ENCODE data around the gene AOAH.
"Not testable (repeated sequence)": the region's sequence is repeated elsewhere in the genome, so short reads cannot be mapped to it uniquely, and the experiment has no call there.

The AOAH gene

DNA sequence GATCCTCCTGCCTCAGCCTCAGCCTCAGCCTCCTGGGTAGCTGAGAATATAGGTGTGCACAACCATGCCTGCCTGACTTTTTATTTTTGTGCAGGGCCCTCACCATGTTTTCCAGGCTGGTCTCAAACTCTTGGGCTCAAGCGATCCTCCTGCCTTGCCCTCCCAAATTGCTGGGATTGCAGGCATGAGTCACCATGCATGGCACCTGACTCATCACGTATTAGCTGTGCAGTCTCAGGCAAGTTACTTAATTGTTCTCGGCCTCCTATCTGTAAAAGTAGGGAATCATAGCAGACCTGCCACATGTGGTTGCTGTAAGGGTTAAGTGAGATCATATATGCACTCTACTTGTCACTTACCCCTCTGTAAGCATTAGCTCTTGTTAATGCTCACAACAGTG is 217.5 kb downstream of the AOAH start:
- Histone ChIP-seq H3K27me3 (no peaks in the 10 kb centered on the region), H3K4me3 (ENCODE audit: low read depth, low read length) (no peak overlapping the region), H3K4me1 (no peaks in the 10 kb centered on the region), H3K9me3 (no peaks in the 10 kb centered on the region), H3K36me3 (no peaks in the 10 kb centered on the region)
- DNase-seq: no peak
- TF ChIP-seq, protein P1, sequence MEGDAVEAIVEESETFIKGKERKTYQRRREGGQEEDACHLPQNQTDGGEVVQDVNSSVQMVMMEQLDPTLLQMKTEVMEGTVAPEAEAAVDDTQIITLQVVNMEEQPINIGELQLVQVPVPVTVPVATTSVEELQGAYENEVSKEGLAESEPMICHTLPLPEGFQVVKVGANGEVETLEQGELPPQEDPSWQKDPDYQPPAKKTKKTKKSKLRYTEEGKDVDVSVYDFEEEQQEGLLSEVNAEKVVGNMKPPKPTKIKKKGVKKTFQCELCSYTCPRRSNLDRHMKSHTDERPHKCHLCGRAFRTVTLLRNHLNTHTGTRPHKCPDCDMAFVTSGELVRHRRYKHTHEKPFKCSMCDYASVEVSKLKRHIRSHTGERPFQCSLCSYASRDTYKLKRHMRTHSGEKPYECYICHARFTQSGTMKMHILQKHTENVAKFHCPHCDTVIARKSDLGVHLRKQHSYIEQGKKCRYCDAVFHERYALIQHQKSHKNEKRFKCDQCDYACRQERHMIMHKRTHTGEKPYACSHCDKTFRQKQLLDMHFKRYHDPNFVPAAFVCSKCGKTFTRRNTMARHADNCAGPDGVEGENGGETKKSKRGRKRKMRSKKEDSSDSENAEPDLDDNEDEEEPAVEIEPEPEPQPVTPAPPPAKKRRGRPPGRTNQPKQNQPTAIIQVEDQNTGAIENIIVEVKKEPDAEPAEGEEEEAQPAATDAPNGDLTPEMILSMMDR (IDR thresholded peaks at IDR 0.05; ENCODE audit: low read depth, low read length): no peak

DNA sequence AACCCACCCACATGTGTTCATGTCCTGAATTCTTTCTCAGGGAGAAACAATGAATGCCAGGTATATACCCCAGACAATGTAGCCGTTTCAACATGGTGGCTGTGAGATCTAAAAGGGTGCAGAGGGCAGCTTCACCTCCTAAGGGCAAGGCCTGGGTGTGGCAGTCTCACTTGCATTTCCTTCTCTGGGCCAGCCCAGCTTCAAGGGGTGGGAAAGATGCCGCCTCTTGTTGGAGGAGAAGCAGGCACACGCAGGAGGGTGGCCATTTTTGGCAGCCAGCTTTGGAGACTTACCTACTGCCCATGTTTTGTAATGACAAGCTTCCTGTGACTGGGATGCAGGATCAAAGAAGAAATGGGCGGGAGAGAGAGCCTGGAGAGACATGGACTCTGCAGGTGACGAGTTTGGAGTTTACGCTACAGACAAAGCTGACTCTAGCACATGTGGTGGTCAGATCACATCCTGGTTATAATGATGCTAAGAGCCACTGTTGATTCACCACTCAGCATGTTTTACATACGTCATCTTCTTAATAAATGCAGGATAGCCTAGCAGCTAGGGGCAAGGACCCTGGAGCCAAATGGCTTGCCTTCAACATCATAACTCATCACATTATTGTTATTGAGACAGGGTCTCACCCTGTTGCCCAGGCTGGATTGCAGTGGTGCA is 218.0 kb downstream of the AOAH start:
- no peak for DNase-seq
- Histone ChIP-seq H3K4me3 (ENCODE audit: low read depth, low read length) (no peak overlapping the region), H3K27me3 (no peaks in the 10 kb centered on the region), H3K4me1 (no peaks in the 10 kb centered on the region), H3K36me3 (no peaks in the 10 kb centered on the region), H3K9me3 (no peaks in the 10 kb centered on the region)
- TF ChIP-seq, protein P1 (IDR thresholded peaks at IDR 0.05; ENCODE audit: low read depth, low read length): no peak

DNA sequence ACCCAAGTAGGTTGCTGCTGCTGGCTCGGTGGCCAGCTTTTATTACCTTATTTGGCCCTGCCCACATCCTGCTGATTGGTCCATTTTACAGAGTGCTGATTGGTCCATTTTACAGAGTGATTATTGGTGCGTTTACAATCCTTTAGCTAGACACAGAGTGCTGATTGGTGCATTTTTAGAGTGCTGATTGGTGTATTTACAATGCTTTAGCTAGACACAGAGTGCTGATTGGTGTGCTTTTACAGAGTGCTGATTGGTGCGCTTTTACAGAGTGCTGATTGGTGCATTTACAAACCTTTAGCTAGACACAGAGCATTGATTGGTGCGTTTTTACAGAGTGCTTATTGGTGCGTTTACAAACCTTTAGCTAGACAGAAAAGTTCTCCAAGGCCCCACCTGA is 219.7 kb downstream of the AOAH start:
- H3K9me3 ChIP-seq; H3K27me3 ChIP-seq; DNase-seq; H3K4me1 ChIP-seq; H3K4me3 ChIP-seq (ENCODE audit: low read depth, low read length); H3K36me3 ChIP-seq: not testable (repeated sequence)

DNA sequence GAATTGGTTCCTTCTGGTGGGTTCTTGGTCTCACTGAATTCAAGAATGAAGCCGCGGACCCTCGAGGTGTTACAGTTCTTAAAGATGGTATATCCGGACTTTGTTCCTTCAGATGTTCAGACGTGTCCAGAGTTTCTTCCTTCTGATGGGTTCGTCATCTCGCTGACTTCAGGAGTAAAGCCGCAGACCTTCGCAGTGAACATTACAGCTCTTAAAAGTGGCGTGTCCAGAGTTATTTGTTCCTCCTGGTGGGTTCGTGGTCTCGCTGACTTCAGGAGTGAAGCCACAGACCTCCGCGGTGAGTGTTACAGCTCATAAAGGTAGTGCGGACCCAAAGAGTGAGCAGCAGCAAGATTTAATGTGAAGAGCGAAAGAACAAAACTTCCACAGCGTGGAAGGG is 220.1 kb downstream of the AOAH start:
- H3K36me3 ChIP-seq; DNase-seq; H3K4me3 ChIP-seq (ENCODE audit: low read depth, low read length); H3K9me3 ChIP-seq; H3K27me3 ChIP-seq; H3K4me1 ChIP-seq: not testable (repeated sequence)

DNA sequence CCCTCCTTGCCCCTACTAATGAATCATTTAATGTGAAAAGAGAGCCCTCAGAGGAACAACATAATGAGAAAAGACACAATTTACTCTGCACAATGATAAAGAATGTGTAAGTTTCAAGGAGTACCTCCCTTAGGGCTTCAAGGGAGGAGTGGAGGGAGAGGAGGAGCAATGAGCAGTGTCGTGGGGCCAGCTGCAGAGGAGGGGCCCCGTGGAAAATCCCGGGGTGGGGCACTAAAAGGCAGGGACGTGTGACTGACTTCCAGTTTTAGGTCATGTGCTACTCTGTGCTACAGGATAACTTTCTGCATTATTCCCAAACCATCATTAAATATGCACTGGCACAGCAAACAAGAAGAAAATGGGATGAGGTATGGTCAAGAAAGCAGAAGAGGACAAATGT is 226.5 kb downstream of the AOAH start:
- DNase-seq: no peak
- no peaks in the 10 kb centered on the region for H3K27me3 ChIP-seq
- TF ChIP-seq, protein P1 (IDR thresholded peaks at IDR 0.05; ENCODE audit: low read depth, low read length): no peak

DNA sequence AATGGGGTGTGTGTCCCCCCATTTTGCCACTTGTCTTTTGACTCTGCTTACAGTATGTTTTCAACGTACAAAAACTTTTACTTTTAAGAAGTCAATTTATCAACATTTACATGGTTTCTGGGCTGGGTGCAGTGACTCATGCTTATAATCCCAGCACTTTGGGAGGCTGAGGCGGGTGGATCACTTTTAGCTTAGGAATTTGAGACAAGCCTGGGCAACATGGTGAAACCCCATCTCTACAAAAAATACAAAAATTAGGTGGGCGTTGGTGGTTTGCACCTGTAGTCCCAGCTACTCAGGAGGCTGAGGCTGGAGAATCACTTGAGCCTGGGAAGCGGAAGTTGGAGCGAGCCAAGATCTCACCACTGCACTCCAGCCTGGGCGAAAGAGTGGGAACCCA is 227.1 kb downstream of the AOAH start:
- not testable (repeated sequence) for DNase-seq; H3K27me3 ChIP-seq; H3K36me3 ChIP-seq; H3K4me1 ChIP-seq; H3K4me3 ChIP-seq (ENCODE audit: low read depth, low read length); H3K9me3 ChIP-seq

More for the DNA sequence above, 226.5 kb downstream of the AOAH start:
- Histone ChIP-seq H3K36me3 (no peaks in the 10 kb centered on the region), H3K9me3 (no peaks in the 10 kb centered on the region), H3K4me1 (no peaks in the 10 kb centered on the region), H3K4me3 (ENCODE audit: low read depth, low read length) (no peak overlapping the region)

DNA sequence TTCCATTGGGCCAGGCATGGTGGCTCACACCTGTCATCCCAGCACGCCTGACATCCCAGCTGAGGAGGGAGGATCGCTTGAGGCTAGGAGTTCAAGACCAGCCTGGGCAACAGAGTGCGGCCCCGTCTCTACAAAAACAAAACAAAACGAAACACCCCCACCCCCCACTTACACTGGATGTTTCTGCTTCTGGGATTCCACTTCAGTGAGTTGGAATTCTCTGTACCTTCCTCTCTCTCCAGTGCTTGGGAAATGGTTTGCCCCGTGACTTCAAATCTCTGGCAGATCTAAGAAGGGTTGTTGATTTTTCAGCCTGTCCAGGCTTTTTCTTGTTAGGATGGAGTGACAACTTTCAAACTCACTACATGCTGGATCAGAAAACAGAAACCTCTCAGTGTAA is 227.7 kb downstream of the AOAH start:
- H3K36me3 ChIP-seq: no peaks in the 10 kb centered on the region
- H3K27me3 ChIP-seq: no peaks in the 10 kb centered on the region
- TF ChIP-seq, protein P1 (IDR thresholded peaks at IDR 0.05; ENCODE audit: low read depth, low read length): no peak
- no peaks in the 10 kb centered on the region for H3K9me3 ChIP-seq
- no peaks in the 10 kb centered on the region for H3K4me1 ChIP-seq
- H3K4me3 ChIP-seq (ENCODE audit: low read depth, low read length): no peak overlapping the region
- DNase-seq: no peak

DNA sequence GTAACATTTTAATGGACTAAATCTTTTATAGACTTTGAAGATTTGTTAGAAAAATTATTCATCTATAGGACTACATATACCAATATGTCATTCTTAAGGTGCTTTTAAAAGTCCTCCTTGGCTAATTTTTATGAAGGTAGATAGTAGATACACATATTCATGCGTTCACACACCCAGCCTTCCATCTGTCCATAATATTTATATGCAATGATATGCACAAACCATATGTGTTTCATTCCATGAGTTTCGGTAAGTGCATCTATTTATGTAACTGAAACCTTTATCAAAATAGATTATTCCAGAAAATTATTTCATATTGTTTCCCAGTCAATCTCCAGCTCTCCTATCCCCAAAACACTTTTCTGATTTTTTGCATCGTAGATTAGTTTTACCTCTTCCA is 233.0 kb downstream of the AOAH start:
- Histone ChIP-seq H3K27me3 (no peaks in the 10 kb centered on the region), H3K4me3 (ENCODE audit: low read depth, low read length) (no peak overlapping the region), H3K36me3 (no peaks in the 10 kb centered on the region), H3K9me3 (no peaks in the 10 kb centered on the region), H3K4me1 (no peaks in the 10 kb centered on the region)
- DNase-seq: no peak
- TF ChIP-seq, protein P1 (IDR thresholded peaks at IDR 0.05; ENCODE audit: low read depth, low read length): no peak

All from BE2C (cell line).